ENCODE measurements around the gene SCAP. TPM values are rescaled to one million over a fixed set of nuclear protein-coding genes. Genes with fewer than 3 reads are reported as not detected.
"Not testable (repeated sequence)": the region's sequence is repeated elsewhere in the genome, so short reads cannot be mapped to it uniquely, and the experiment has no call there.

The SCAP gene
- total RNA-seq, 1 donor from 2014 or later, result 70.4 TPM

DNA sequence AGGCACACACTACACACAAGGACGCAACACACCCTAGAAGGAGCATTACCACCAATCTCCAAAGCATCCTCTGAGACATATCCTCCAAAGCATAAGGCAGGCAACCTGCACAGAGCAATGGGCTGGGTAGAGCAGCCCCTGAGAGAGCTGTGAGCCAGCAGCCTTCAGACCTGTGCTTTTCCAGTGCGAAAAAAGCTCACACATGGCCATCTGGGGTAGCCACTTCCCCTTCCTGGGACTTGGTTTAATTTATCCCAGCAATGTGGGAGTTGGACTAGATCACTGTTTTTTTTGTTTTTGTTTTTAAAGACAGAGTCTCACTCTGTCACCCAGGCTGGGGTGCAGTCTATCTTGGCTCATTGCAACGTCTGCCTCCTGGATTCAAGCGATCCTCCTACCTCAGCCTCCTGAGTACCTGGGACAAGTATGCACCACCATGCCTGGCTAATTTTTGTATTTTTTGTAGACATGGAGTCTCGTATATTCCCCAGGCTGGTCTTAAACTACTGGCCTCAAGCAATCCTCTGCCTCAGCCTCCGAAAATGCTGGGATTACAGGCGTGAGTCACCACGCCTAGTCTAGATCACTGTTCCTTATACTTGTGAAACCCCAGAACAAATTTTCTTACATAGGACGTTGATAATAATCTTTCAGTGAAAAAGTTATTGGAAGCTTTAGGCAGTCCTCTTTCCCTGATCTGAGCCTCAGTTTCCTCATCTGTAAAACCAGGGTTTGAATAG, 76.0 kb downstream of the SCAP start:
- no peak for DNase-seq (ENCODE audit: low read depth in 2 of 2)

DNA sequence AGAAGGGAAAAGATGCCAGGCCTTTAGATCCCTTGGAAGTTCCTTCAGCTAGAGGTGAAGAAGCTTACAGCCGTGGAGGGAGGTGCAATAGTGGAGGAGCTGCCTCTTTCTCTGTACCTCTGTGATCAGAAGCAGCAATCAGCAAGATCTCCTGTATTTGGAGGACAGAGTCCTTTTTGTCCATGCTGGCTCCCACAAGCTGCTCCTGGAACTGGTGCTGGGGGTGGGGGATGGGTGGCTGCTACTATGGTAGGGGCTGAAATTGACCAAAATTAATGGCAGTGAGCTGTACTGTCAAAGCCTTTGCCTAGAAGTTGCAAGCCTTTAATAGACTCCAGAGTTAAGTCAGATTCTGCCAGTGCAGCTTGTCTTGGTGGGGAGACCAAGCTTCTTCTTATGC, 76.7 kb downstream of the SCAP start:
- no peak for DNase-seq (ENCODE audit: low read depth in 2 of 2)

DNA sequence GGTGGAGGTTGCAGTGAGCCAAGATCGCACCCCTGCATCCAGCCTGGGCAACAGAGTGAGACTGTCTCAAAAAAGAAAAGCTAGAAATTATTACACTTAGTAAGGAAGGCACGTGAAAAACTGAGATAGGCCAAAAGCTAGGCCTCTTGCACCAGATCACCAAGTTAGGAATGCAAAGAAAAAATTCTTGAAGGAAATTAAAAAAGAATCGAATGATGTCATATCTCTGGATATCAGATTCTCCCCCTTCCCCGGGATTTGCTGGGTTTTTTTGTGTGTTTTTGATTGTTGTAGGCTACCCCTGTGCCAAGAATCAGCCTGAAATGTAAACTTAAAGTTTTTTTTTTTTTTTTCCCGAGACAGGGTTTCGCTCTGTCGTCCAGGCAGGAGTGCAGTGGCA, 77.5 kb downstream of the SCAP start:
- DNase-seq (ENCODE audit: low read depth in 2 of 2), result no peak

DNA sequence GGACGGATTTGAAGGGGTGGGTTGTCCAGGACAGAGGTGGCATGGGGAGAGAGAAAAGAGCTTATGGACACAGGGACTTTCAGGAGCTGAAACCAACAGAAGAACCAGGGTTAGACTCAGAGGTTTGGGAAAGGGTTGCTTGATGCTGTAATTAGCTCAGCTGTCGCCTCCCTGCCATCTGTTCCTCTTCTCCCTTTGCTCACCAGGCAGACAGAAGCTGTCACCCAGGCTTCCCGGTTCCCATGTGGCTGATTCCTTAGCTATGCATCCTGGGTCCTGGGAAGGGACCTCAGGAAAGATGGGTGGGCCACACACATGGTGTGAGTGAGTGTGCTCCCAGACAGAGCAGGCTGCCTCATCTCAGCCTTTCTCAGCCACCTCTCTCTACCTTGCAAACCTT, 80.9 kb downstream of the SCAP start:
- DNase-seq (ENCODE audit: low read depth in 2 of 2), result no peak

DNA sequence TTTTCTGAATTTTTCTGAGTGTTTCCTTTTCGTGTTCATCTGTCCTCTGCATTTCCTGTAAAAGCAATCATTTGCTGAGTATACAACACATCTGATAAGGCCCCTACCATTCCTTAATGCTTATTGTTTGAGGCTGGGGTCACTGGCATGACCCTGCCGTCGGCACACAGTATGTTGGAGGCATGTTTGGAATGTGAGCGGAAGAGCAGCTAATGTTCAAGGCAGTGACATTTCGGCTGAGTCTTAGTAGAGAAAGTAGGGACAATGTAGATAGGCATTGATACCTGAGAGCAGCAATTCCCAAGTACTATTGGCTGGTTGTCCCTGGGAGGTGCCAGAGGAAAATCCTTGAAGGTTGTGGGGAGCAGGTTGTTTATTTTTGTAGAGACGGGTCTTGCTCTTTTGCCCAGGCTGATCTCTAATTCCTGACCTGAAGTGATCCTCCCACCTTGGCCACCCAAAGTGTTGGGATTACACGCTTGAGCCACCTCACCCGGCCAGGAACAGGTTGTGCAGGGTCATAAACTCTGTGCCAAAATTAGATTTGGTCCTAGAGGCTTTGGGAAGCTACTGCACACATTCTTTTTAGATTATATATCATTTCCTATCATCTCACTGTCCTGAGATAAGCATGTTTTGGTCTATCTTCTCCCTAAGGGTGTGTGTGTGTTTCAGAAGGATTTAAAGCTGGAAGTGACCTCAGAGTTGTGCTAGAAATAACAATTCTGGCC, 81.4 kb downstream of the SCAP start:
- DNase-seq (ENCODE audit: low read depth in 2 of 2), result peak; percentile 38 to 61

DNA sequence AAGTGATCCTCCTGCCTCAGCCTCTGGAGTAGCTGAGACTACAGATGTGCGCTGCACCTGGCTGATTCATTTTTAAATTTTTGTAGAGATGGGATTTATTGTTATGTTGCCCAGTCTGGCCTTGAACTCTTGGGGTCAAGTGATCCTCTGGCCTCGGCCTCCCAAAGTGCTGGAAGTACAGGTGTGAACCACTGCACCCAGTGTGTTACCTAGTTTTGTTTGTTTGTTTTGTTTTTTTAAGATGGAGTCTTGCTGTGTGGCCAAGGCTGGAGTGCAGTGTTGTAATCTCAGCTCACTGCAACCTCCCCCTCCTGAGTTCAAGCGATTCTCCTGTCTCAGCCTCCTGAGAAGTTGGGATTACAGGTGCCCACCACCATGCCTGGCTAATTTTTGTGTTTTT, 82.8 kb downstream of the SCAP start:
- DNase-seq (ENCODE audit: low read depth in 2 of 2), result no peak

DNA sequence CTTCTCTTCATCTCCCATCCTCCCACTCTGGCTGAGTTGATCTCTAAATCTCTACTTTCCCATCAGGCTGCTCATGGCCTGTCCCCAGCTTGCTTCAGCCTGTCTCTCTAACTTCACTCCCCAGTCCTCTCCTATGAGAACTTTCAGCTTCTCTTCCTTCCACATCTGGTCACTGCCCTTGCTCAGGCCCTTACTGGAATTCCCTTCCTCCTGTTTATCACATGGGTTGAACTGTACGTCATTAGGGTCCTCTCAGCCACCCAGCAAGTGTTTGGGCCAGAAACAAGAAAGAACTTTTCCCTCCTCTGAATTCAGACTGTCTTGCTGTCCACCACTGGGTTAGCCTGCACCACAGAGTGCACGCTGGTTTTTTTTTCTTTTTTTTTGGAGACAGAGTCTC, 89.9 kb downstream of the SCAP start:
- DNase-seq (ENCODE audit: low read depth in 2 of 2), result no peak

DNA sequence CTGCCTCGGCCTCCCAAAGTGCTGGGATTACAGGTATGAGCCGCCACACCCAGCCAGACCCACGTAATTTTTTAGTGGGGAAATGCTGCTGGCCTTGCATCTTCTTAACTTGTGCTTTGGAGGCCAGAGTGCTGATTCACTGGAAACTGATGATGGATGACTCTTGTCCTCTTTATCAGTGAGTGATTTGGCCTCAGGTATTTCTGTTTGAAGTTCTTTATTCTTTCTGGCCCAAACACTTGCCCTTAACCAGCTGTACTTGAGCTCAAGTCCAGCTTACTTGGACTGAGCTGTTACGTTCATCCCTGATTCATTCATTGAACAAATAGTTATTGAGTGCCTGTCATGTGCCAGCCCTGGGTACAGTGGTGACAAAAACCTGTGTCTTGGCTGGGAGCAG, 90.7 kb downstream of the SCAP start:
- no peak for DNase-seq (ENCODE audit: low read depth in 2 of 2)

DNA sequence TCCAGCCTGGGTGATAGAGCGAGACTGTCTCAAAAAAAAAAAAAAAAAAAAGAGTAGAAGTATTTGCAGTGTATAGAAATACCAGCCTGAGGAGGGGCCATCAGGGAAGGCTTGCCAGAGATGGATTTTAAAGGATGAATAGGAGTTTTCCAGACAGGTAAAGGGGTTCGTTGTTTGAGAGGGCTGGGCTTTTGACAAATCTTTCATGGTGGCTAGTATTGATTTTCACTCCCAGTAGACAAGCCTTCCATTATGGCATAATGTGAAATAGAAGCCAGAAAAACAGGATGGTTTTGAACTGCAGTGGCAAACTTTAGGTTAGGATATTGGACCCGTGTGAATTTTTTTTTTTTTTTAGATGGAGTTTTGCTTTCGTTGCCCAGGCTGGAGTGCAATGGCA, 91.3 kb downstream of the SCAP start:
- no peak for DNase-seq (ENCODE audit: low read depth in 2 of 2)

DNA sequence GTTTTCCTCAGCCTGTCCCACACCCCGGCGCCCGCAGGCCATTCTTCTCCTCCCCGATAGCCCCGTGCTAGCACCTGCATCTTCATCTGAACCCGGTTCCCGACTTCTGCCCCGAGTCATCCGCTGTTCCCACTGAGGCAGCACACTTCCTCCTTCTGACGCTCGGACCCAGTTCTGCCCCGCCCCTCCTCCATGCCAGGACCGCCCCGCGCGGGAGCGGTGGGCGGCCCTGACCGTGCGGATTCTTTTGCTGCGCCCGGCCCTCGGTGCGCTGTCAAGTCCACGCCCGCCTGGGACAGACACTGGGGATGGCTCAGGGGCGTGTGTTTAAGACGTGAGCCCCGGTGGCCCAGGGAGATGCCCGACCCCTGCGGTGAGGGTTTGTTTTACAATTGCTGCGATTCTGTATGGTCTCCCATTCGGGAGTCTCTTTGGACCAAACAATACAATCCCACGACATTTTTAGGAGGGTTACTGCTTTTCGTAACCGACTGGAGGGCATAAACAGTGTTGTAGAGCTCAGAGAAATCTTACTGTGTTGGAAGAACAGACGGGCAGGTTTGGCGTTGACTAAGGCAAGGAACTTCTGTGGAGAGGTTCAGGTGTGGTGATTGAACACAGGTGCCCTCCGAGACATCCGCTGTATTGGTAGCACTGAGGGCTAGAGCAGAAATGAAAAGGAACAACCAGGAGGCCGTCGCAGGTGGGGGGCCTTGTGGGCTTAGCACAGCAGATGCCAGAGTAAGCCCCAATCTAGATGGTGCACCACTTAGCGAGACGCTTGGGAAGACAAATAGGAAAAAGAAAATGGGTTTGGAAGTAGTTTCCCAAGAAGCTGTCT, 94.2 kb downstream of the SCAP start:
- peak; percentile 90 to 92 for DNase-seq (ENCODE audit: low read depth in 2 of 2)

DNA sequence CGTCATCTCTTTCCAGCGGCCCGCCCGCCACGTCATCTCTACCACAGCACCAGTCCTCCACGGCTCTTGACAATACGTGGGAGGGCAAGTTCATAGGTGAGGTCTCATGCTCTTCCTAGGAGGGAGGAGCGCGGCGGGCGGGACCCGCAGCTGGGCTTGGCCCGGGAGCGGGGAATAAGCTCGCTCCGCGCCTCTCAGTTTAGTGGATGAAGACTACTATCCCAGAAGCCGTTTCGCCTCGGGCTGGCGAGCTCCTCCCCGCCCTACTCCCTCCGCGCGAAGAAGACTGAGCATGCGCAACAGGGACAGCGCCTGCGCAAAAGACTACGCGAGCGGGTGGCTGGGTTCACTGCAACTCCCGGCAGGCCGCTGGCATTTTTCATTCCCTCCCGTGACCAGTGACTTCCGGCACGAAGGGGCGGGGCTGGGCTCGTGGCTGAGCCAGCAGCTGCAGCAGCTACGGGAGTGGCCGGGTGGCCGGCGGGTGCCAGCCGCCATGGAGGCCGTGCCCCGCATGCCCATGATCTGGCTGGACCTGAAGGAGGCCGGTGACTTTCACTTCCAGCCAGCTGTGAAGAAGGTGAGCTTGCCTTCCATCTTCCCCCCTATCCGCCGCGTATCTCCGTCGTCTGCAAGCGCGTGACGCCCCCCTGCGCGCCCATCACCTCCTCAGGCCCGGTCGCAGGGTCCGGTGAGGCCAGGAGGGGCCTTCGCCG, 95.0 kb downstream of the SCAP start, which contains the start of gene PTPN23:
PTPN23 (plus strand) TSS at position 421 of the 716 bp plus-strand sequence; CDS start at position 497, 76 bp downstream.
- DNase-seq (ENCODE audit: low read depth in 2 of 2), result peak; percentile 99 to 100

DNA sequence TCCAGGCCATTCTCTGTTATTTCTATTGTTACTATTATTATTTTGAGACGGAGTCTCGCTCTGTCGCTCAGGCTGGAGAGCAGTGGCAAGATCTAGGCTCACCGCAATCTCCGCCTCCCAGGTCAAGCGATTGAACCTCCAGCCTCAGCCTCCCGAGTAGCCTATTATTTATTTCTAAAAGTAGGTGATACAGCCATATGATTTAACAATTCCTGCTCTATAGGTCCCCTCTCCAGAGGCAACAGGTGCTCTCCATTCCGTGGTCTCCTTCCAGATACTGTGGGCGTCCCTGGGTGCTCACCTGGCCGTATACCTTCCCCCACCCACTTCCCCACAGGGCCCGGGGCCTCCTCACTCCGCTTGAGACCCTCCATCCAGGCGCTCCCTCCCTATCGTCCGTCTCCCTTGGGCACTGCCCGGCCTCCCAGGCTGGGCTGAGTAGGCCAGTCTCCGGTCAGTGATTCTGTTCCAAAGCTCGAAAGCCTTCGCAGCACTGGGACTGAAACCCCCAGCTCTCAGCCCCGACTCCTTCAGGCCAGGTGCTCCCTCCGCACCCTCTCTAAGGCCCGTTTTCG, 95.6 kb downstream of the SCAP start:
- no peak for DNase-seq (ENCODE audit: low read depth in 2 of 2)

DNA sequence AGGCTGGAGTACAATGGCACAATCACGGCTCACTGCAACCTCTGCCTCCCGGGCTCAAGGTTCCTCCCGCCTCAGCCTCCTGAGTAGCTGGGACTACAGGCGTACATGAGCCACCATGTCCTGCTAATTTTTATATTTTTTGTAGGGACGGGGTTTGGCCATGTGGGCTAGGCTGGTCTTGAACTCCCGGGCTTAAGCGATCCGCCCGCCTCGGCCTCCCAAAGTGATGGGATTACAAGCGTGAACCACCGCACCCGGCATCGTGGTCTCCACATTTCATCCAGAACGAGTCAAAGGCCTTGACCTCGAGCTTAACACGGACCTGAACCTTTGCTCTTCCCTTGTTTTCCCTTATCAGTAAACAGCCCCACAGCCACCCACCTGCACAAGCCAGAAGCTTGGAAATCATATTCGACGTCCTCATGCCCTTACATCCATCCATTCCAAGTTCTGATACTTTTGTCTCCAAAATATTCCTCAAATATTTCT, 96.3 kb downstream of the SCAP start:
- no peak for DNase-seq (ENCODE audit: low read depth in 2 of 2)

DNA sequence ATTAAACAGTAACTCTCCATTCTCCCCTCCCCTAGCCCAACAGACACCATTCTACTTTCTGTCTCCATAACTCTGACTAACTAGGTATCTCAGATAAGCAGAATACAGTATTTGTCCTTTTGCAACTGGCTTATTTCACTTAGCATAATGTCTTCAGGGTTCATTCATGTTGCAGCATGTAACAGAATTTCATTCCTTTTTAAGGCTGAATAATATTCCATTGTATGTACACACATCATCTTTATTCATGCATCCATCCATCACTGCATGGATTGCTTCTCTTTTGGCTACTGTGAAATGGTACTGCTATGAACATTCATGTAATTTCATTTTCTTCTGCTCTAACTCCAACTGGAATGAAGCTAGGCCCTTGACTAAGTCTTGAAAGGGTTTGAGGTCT, 96.9 kb downstream of the SCAP start:
- no peak for DNase-seq (ENCODE audit: low read depth in 2 of 2)

DNA sequence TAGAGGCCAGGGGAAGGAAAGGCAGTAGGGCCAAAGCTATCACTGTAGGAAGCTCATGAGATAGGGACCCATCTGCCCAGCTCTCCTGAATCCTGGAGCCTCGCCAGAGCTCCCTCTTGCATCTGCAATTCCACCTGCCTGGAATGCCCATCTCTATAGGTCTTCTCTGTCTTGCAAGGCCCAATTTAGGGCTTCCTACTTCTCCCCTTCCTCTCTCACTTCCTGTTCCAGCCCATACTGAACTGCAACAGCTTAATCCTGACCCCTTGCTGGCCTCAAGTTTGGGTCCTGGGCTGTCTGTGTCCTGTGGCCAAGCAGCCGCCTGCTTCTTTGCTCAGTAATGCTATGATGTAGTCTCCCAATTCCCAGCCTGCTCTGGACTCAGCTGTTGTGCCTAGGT, 98.6 kb downstream of the SCAP start:
- DNase-seq (ENCODE audit: low read depth in 2 of 2), result no peak

DNA sequence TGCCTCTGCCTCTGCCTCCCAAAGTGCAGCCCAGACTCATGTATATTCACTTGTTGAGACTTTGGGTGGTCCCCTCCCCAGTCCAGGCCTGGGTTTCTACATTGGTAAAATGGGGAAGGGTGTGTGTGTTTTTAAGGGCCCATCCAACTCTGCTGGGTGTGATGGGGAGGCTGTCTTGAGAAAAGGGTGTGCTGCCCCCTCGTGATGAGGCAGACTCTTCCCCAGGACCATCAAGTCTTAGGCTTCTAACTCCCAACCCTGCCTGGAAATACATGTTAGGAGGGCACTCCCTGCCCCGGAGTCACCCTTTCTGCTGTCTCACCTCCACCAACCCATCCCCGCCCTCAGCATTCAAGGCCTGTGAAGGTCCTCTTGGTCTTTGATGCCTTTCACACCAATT, 99.3 kb downstream of the SCAP start:
- no peak for DNase-seq (ENCODE audit: low read depth in 2 of 2)

DNA sequence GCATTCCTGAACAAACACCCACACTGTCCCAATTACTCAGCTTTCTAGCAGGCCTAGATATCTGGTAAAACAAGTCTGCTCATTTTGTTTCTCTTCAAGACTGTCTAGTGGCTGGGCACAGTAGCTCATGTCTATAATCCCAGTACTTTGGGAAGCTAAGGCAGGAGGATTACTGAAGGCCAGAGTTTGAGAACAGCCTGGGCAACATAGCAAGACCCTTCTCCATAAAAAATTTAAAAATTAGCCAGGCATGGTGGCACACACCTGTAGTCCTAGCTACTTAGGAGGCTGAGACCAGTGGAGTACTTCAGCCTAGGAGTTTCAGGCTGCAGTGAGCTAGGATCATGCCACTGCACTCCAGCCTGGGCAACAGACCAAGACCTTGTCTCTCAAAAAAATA, 101.2 kb downstream of the SCAP start:
- no peak for DNase-seq (ENCODE audit: low read depth in 2 of 2)

DNA sequence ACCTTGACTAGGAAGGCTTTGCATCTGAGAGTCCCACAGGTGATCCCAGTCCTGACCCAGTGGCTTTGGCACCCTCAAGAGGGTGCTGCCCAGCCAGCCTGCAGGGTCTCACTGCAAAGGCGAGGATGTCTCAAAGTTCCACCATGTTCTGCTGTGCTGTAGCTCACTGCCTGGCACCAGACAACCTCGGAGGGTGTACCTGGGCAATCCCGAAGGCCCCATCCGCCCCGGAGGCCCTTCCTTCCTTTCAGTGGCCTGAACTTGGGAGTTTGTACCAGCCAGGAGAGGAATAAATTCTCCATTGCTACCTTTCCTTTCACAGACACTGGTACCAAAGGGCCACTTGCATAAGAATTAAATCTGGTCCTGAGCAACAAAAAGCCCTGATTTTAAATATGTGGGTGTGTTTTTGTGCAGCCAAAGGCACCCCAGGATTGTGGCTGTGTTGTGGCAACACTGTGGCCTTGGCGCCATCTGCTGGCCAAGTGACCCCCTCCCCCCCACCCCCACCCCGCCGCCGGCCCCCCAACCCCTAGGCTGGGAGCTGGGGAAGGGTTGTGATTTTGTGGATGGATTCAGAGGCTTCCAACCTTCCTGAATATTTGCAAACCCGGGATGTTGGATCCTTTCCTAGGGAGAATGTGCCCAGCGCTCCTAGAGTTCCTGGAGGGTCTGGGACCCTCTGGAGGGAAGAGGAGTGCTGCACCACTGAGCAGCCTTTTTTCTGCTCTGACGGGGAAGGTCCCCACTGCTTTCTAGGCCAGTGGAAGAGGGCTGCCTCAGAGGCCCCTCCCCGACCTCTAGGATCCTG, 104.6 kb downstream of the SCAP start:
- DNase-seq (ENCODE audit: low read depth in 2 of 2), result peak; percentile 26 to 40

DNA sequence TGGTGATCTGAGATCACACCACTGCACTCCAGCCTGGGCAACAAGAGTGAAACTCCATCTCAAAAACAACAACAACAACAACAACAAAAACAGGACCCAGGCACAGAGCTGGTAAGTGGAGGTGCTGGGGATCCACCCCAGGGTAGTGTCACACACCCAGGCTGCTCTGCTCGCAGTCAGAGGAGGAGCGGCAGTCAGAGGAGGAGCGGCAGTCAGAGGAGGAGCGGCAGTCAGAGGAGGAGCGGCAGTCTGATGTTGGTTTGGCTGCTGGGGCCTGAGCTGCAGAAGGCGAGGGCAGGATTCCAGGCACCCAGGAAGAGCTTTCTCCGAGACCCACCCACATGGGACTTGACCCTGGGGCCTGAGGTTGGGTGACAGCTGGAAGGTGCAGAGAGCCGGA, 105.7 kb downstream of the SCAP start:
- DNase-seq (ENCODE audit: low read depth in 2 of 2), result not testable (repeated sequence)

DNA sequence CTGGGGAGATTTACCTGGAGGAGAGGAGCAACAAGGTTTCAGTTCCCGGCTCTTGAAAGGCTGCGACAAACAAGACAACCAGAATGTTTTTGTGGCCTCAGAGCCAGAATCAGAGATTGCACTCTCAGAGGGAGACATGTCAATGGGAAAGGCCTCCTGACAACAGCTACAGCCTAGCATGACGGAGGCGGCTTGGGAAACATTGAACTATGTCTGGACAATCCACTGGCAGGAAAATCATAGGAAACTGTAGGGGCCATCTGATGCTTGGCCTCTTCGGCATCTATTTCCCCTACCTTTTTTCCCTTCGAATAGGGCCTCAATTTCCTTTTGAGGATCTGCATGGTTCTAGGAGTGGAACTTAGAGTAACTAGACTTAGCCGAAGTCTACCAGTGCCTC, 108.1 kb downstream of the SCAP start:
- DNase-seq (ENCODE audit: low read depth in 2 of 2), result peak in 1 of 2 donors; percentile 75

All from lung microvascular endothelial cell (primary cell).